ENCODE data around the gene ERBB2. TPM values are rescaled to one million over a fixed set of nuclear protein-coding genes. Genes with fewer than 3 reads are reported as not detected.

ERBB2 gene
- total and polyA plus RNA-seq, 2 of the 8 experiments (the other 6 are each of a cell fraction or from before 2014, with no cell fraction given), result 183 to 394 TPM

GRCh38 chr17:39757176-39757662, 57.4 kb downstream of the ERBB2 start (continued):
- TF ChIP-seq MAFK (IDR thresholded peaks at IDR 0.05; ENCODE audit: low read depth, low read length), result no peak
